ENCODE data around the gene ETV3L.

- TF ChIP-seq CTCF (IDR thresholded peaks at IDR 0.05) (no peak), POLR2A (IDR thresholded peaks at IDR 0.05) (no peak)
Measured at GRCh38 chr1:157085421-157085820, 14.2 kb downstream of the ETV3L start.

Data from Peyer's patch (tissue), 4 donors.